Measurements from ENCODE around the gene DST. TPM values are rescaled to one million over a fixed set of nuclear protein-coding genes. Genes with fewer than 3 reads are reported as not detected.

DST gene
- total and polyA plus RNA-seq, 2 of the 4 experiments (the other 2 are of a cell fraction): 97.7 to 452 TPM

DNA sequence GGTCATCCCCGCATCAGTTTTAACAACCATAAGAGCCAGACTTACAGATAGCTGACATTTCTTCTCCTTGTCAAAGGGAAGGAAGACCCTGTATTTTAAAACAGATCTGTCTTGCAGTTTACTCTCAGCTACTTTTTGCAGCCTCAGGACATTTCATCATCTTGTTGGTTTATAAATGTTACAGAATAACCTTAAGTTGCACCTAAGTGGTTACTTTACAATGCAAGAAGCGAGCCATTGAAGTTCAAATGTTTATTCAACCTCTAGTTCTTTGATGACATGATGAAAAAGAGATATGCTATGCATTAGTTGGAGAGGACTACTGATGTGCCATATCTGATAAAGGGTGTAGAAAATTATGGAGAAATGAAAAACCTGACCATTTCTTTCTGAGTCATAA lies 207.4 kb downstream of the DST start:
- ATAC-seq (ENCODE audit: low read depth) (no peak), DNase-seq (no peak)
- Histone ChIP-seq H4K5ac (ENCODE audit: low read depth, low read length) (no peak overlapping the region), H3K4me3 (ENCODE audit: insufficient read depth, low read depth, low read length) (no peak overlapping the region), H2BK5ac (ENCODE audit: low read depth, low read length, poor library complexity, severe bottlenecking) (no peak overlapping the region), H3K9me1 (ENCODE audit: insufficient read depth, low read length) (no peaks in the 10 kb centered on the region; the same call in 1 of the 2 replicates), H2AK9ac (replicated peaks; ENCODE audit: low read depth, low read length, poor library complexity) (no peak overlapping the region), H3K18ac (ENCODE audit: low read depth, low read length) (no peak overlapping the region), H3K4me2 (ENCODE audit: low read depth, low read length) (no peak overlapping the region), H2AFZ (replicated peaks; ENCODE audit: low read length, poor library complexity) (no peak overlapping the region), H3K4ac (ENCODE audit: low read depth, low read length) (no peak overlapping the region), H3K4me1 (ENCODE audit: control insufficient read depth, insufficient read depth, low read length) (peaks cover under 1% of the 10 kb centered on the region; the same call in 1 of the 2 replicates), H4K8ac (ENCODE audit: low read depth in 2 of 2, low read length in 2 of 2) (no peak overlapping the region), H3K36me3 (ENCODE audit: control insufficient read depth, insufficient read depth, low read length) (no peaks in the 10 kb centered on the region), H3K9ac (ENCODE audit: low read depth, low read length) (no peak overlapping the region), H4K20me1 (ENCODE audit: insufficient read depth, low read length) (no peaks in the 10 kb centered on the region), H3K9me3 (ENCODE audit: control insufficient read depth, insufficient read depth, low read length) (peaks cover 11% of the 10 kb centered on the region), H2AK5ac (ENCODE audit: low read depth, low read length) (no peak overlapping the region), H2BK20ac (ENCODE audit: low read depth, low read length) (no peak overlapping the region), H3K56ac (ENCODE audit: extremely low read depth, insufficient read depth, low read length) (no peak overlapping the region), H3K27ac (ENCODE audit: insufficient read depth, low read length) (no peak overlapping the region), H3K27me3 (ENCODE audit: control insufficient read depth, insufficient read depth, low read length) (no peaks in the 10 kb centered on the region; the same call in 1 of the 2 replicates), H3K14ac (replicated peaks; ENCODE audit: low read depth, low read length) (no peak overlapping the region), H2BK15ac (ENCODE audit: low read depth, low read length) (no peak overlapping the region), H3K79me1 (ENCODE audit: low read depth in 1 of 2, low read length in 2 of 2) (no peaks in the 10 kb centered on the region), H4K91ac (ENCODE audit: insufficient read depth, low read depth, low read length) (no peak overlapping the region), H3K23ac (ENCODE audit: low read depth, low read length) (no peak overlapping the region), H2BK120ac (ENCODE audit: low read depth, low read length) (no peak overlapping the region)
- TF ChIP-seq NFE2L2 (IDR thresholded peaks at IDR 0.05; ENCODE audit: low read depth, low read length) (no peak), RAD21 (IDR thresholded peaks at IDR 0.05; ENCODE audit: low read length) (no peak)
- TF ChIP-seq, protein P1, sequence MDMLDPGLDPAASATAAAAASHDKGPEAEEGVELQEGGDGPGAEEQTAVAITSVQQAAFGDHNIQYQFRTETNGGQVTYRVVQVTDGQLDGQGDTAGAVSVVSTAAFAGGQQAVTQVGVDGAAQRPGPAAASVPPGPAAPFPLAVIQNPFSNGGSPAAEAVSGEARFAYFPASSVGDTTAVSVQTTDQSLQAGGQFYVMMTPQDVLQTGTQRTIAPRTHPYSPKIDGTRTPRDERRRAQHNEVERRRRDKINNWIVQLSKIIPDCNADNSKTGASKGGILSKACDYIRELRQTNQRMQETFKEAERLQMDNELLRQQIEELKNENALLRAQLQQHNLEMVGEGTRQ (IDR thresholded peaks at IDR 0.05; ENCODE audit: low read depth, low read length): no peak
- dilution Hi-C loops (cut with HindIII; ENCODE audit: low sequenced_read_pairs, unreplicated experiment): no loop called here
- intact Hi-C loops (cut with micrococcal nuclease): no loop called here
- in situ Hi-C loops (cut with MboI; ENCODE audit: low sequenced_read_pairs): no loop called here
- WGBS, 2 experiments (ENCODE audit: extremely low coverage in 2 of 2, insufficient read length in 1 of 2): no CpG with 5 or more reads among the region's 2 CpGs
- CTCF ChIA-PET: no interaction called here
- POLR2A ChIA-PET (ENCODE audit: unreplicated experiment): no interaction called here
- BruUV-seq (replicated peaks): no TSS peak
